MM.1S (cell line): ENCODE data around the gene PCGF6.

Experiments
- DNase-seq: peaks from one replicate; pipeline ENCODE4 v3.0.0-alpha.2; 2015
- H2AFZ ChIP-seq: fragments of 300-600 bp; sonication (generic); 2 replicates; pipeline ENCODE4 v1.6.0; 2016; ENCODE audit warnings: antibody characterized with exemption, low read length
- H3F3A ChIP-seq: fragments of 300-600 bp; sonication (generic); 2 replicates; pipeline ENCODE4 v1.6.1; 2016; ENCODE audit warnings: mild to moderate bottlenecking, antibody characterized with exemption, low read length, moderate library complexity, mixed read lengths; ENCODE audit not compliant: insufficient read depth
- H3K27ac ChIP-seq: fragments of 300-600 bp; sonication (generic); 2 replicates; pipeline ENCODE4 v1.5.1; 2016; ENCODE audit warnings: mild to moderate bottlenecking, low read length
- H3K27me3 ChIP-seq: fragments of 300-600 bp; sonication (generic); replicated peaks from 2 replicates; pipeline ENCODE4 v1.6.0; 2016; ENCODE audit warnings: low read length; ENCODE audit not compliant: insufficient read depth
- H3K36me3 ChIP-seq: fragments of 300-600 bp; sonication (generic); replicated peaks from 2 replicates; pipeline ENCODE4 v1.6.1; 2016; ENCODE audit warnings: mild to moderate bottlenecking, low read length, mixed read lengths; ENCODE audit not compliant: insufficient read depth
- H3K4me1 ChIP-seq: fragments of 300-600 bp; sonication (generic); 2 replicates; pipeline ENCODE4 v1.6.1; 2016; ENCODE audit warnings: low read length, mixed read lengths
- H3K4me2 ChIP-seq: fragments of 300-600 bp; sonication (generic); 2 replicates; pipeline ENCODE4 v1.6.0; 2016; ENCODE audit warnings: low read depth, low read length
- H3K4me3 ChIP-seq: fragments of 300-600 bp; sonication (generic); 2 replicates; pipeline ENCODE4 v1.5.1; 2016; ENCODE audit warnings: low read length, mixed read lengths
- H3K79me2 ChIP-seq: fragments of 300-600 bp; sonication (generic); 2 replicates; pipeline ENCODE4 v1.6.1; 2016; ENCODE audit warnings: mixed run types, low read length, mixed read lengths
- H3K9ac ChIP-seq: fragments of 300-600 bp; sonication (generic); 2 replicates; pipeline ENCODE4 v1.6.1; 2016; ENCODE audit warnings: low read length, mixed read lengths
- H3K9me2 ChIP-seq: fragments of 300-600 bp; sonication (generic); replicated peaks from 2 replicates; pipeline ENCODE4 v1.6.1; 2016; ENCODE audit warnings: mild to moderate bottlenecking, low read length, mixed read lengths; ENCODE audit not compliant: insufficient read depth
- H3K9me3 ChIP-seq: fragments of 300-600 bp; sonication (generic); replicated peaks from 2 replicates; pipeline ENCODE4 v1.6.1; 2016; ENCODE audit warnings: mild to moderate bottlenecking, low read length, mixed read lengths; ENCODE audit not compliant: insufficient read depth
- H4K20me1 ChIP-seq: fragments of 300-600 bp; sonication (generic); 2 replicates; pipeline ENCODE4 v1.6.1; 2016; ENCODE audit warnings: mild to moderate bottlenecking, low read length, moderate library complexity, mixed read lengths; ENCODE audit not compliant: insufficient read depth
- CTCF ChIP-seq: fragments of 300-600 bp; sonication (generic); IDR thresholded peaks from 2 replicates; pipeline ENCODE4 v1.5.1; 2016; ENCODE audit warnings: antibody characterized with exemption, low read length, mixed read lengths
- EZH2 ChIP-seq: fragments of 300-600 bp; sonication (generic); optimal IDR thresholded peaks from 2 replicates; pipeline ENCODE3; 2017; ENCODE audit warnings: low read depth, mild to moderate bottlenecking, antibody characterized with exemption, low read length, mixed read lengths
- EZH2phosphoT487 ChIP-seq: fragments of 300-600 bp; sonication (generic); IDR thresholded peaks from 2 replicates; pipeline ENCODE4 v1.6.1; 2018; ENCODE audit warnings: antibody characterized with exemption, low read length

PCGF6 gene

GRCh38 chr10:103254113-103254512, 96.8 kb downstream of the PCGF6 start:
- no peak for DNase-seq
- TF ChIP-seq EZH2phosphoT487, result no peak
- no peak for TF ChIP-seq CTCF
- TF ChIP-seq EZH2, result no peak
- Histone ChIP-seq H3K27ac (no peak overlapping the region), H3K9me2 (no peaks in the 10 kb centered on the region), H3K4me3 (no peak overlapping the region), H3K79me2 (no peaks in the 10 kb centered on the region), H3F3A (no peaks in the 10 kb centered on the region), H3K9ac (no peak overlapping the region), H3K4me1 (no peaks in the 10 kb centered on the region), H3K9me3 (no peaks in the 10 kb centered on the region), H3K4me2 (no peak overlapping the region), H3K27me3 (no peaks in the 10 kb centered on the region), H2AFZ (no peak overlapping the region), H3K36me3 (no peaks in the 10 kb centered on the region), H4K20me1 (no peaks in the 10 kb centered on the region)
